HepG2 (cell line): ENCODE results near the gene CTNNA2.

Experiments
- BCL3 ChIP-seq: sonication (generic); formaldehyde crosslinking; IDR thresholded peaks from 2 replicates; pipeline ENCODE4 v1.5.1; 2020; ENCODE audit warnings: mild to moderate bottlenecking, missing genetic modification reagents, moderate library complexity
- BRF2 ChIP-seq: sonication (generic); formaldehyde crosslinking; IDR thresholded peaks from 2 replicates; pipeline ENCODE4 v1.8.1; 2022; ENCODE audit warnings: mild to moderate bottlenecking, missing genetic modification reagents
- KLF16 ChIP-seq, 2 experiments: sonication (generic) in 1 of 2; formaldehyde crosslinking in 1 of 2; IDR thresholded peaks; 2 replicates each; pipeline versions ENCODE4 v1.6.1 to v1.8.0; 2016 to 2023; ENCODE audit warnings: missing genetic modification reagents in 2 of 2, missing compliant biosample characterization in 1 of 2
- MED13 ChIP-seq: sonication (generic); formaldehyde crosslinking; IDR thresholded peaks from 2 replicates; pipeline ENCODE4 v1.5.0; 2020; ENCODE audit warnings: missing genetic modification reagents
- MYC ChIP-seq: sonication (generic); formaldehyde crosslinking; IDR thresholded peaks from 2 replicates; pipeline ENCODE4 v1.9.0; 2021; ENCODE audit warnings: missing genetic modification reagents, borderline replicate concordance
- NBN ChIP-seq: fragments of 450-650 bp; conservative IDR thresholded peaks from 2 replicates; pipeline ENCODE4 v1.6.1; 2017
- SP1 ChIP-seq, 2 experiments: fragments of 450-650 bp in 1 of 2; sonication (generic) in 1 of 2; formaldehyde crosslinking in 1 of 2; IDR thresholded peaks; 2 replicates each; pipeline versions ENCODE4 v1.4.0 to v1.6.1; 2016 to 2020; ENCODE audit warnings: missing genetic modification reagents in 1 of 2
- YY1 ChIP-seq: IDR thresholded peaks from 2 replicates; pipeline ENCODE4 v1.6.1; 2011; ENCODE audit warnings: low read length, low read depth, moderate library complexity, mild to moderate bottlenecking; ENCODE audit not compliant: insufficient read depth, insufficient replicate concordance
- ZC3H4 ChIP-seq: sonication (generic); formaldehyde crosslinking; IDR thresholded peaks from 2 replicates; pipeline ENCODE4 v1.4.0; 2020; ENCODE audit warnings: missing genetic modification reagents, borderline replicate concordance
- ZNF503 ChIP-seq: sonication (generic); formaldehyde crosslinking; IDR thresholded peaks from 2 replicates; pipeline ENCODE4 v1.4.0; 2020; ENCODE audit warnings: missing genetic modification reagents
- ZNF550 ChIP-seq: sonication (generic); formaldehyde crosslinking; IDR thresholded peaks from 2 replicates; pipeline ENCODE4 v1.4.0; 2020; ENCODE audit warnings: mild to moderate bottlenecking, missing genetic modification reagents, borderline replicate concordance
- ZNF572 ChIP-seq: sonication (generic); formaldehyde crosslinking; IDR thresholded peaks from 2 replicates; pipeline ENCODE4 v1.5.1; 2020; ENCODE audit warnings: mild to moderate bottlenecking, missing genetic modification reagents

GRCh38 chr2:80302314-80303005 is 789.6 kb downstream of the CTNNA2 start:
- no peak for TF ChIP-seq ZNF572
- TF ChIP-seq YY1, result no peak
- no peak for TF ChIP-seq KLF16 (CRISPR knock-in tag; IDR thresholded peaks at IDR 0.05)
- TF ChIP-seq SP1 (IDR thresholded peaks at IDR 0.05), result no peak
- TF ChIP-seq SP1 (CRISPR knock-in tag; IDR thresholded peaks at IDR 0.05), result no peak
- no peak for TF ChIP-seq BCL3
- no peak for TF ChIP-seq MYC (CRISPR knock-in tag)
- TF ChIP-seq NBN, result no peak
- TF ChIP-seq MED13 (CRISPR knock-in tag), result no peak
- TF ChIP-seq BRF2 (CRISPR knock-in tag), result no peak
- no peak for TF ChIP-seq ZNF503
- no peak for TF ChIP-seq ZNF550 (CRISPR knock-in tag)
- TF ChIP-seq ZC3H4 (CRISPR knock-in tag), result no peak
